Central memory CD8-positive, alpha-beta T cell (primary cell): Measurements from ENCODE around the gene DSE.

Source experiments
- ATAC-seq: fragments of 150-1000 bp; cut with Tn5 transposase; replicated peaks from 2 replicates; pipeline ENCODE4 v1.10.0; 2022; ENCODE audit warnings: mild to moderate bottlenecking, moderate FRiP score, moderate number of reproducible peaks; ENCODE audit not compliant: poor library complexity, severe bottlenecking; ENCODE audit errors: extremely low read depth
- DNase-seq, 2 donors: peaks; one replicate each; pipeline ENCODE4 v3.0.0; 2021; ENCODE audit warnings: low spot score in 2 of 2
- H3K27ac Mint-ChIP-seq: one replicate; pipeline ENCODE4 v1.8.0; 2022; ENCODE audit warnings: low read depth, mild to moderate bottlenecking, moderate library complexity, mixed read lengths
- H3K27me3 Mint-ChIP-seq: one replicate; pipeline ENCODE4 v1.8.0; 2022; ENCODE audit warnings: mixed read lengths
- H3K36me3 Mint-ChIP-seq: one replicate; pipeline ENCODE4 v1.8.0; 2022; ENCODE audit warnings: mild to moderate bottlenecking, moderate library complexity, mixed read lengths; ENCODE audit not compliant: insufficient read depth
- H3K4me1 Mint-ChIP-seq: one replicate; pipeline ENCODE4 v1.8.0; 2022; ENCODE audit warnings: mixed read lengths
- H3K4me3 Mint-ChIP-seq: one replicate; pipeline ENCODE4 v1.8.0; 2022; ENCODE audit warnings: mild to moderate bottlenecking, moderate library complexity, mixed read lengths
- H3K9me3 Mint-ChIP-seq: one replicate; pipeline ENCODE4 v1.8.0; 2022; ENCODE audit warnings: mixed read lengths

DSE gene

GRCh38 chr6:116447052-116447451 lies 76.3 kb downstream of the DSE start:
- no peak for DNase-seq
- peaks cover 35% of the 10 kb centered on the region for H3K27me3 Mint-ChIP-seq
- no peak for ATAC-seq
- peaks cover 8% of the 10 kb centered on the region for H3K4me1 Mint-ChIP-seq
- H3K27ac Mint-ChIP-seq, result no peak overlapping the region
- no peak overlapping the region for H3K4me3 Mint-ChIP-seq
- peaks cover 1% of the 10 kb centered on the region for H3K36me3 Mint-ChIP-seq
- no peaks in the 10 kb centered on the region for H3K9me3 Mint-ChIP-seq

GRCh38 chr6:116447496-116448011 lies 76.8 kb downstream of the DSE start:
- Mint-ChIP-seq H3K27me3 (peaks cover 29% of the 10 kb centered on the region), H3K27ac (no peak overlapping the region), H3K4me3 (no peak overlapping the region), H3K9me3 (no peaks in the 10 kb centered on the region), H3K36me3 (peaks cover 1% of the 10 kb centered on the region), H3K4me1 (peaks cover 8% of the 10 kb centered on the region)
- ATAC-seq (no peak), DNase-seq (no peak)

DNA sequence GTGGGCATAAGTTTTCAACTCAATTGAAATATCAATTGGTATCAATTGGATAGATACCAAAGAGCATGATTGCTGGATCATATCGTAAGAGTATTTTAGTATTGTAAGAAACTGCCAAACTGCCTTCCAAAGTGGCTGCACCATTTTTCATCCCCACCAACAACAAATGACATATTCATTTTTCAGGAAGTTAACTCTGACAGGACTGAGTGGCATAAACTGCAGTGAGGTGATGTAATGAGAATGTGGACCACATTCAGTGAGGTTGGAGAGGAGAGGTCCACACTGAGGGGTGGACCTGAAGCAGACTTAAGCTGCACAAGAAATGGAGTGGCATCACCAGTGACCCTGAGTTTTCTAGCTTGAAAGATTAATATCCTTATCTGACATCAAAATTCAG lies 78.8 kb downstream of the DSE start:
- Mint-ChIP-seq H3K36me3 (no peaks in the 10 kb centered on the region), H3K27me3 (peaks cover 41% of the 10 kb centered on the region), H3K9me3 (no peaks in the 10 kb centered on the region), H3K4me1 (peaks cover 5% of the 10 kb centered on the region), H3K4me3 (no peak overlapping the region), H3K27ac (no peak overlapping the region)
- ATAC-seq, result no peak
- DNase-seq, result no peak

DNA sequence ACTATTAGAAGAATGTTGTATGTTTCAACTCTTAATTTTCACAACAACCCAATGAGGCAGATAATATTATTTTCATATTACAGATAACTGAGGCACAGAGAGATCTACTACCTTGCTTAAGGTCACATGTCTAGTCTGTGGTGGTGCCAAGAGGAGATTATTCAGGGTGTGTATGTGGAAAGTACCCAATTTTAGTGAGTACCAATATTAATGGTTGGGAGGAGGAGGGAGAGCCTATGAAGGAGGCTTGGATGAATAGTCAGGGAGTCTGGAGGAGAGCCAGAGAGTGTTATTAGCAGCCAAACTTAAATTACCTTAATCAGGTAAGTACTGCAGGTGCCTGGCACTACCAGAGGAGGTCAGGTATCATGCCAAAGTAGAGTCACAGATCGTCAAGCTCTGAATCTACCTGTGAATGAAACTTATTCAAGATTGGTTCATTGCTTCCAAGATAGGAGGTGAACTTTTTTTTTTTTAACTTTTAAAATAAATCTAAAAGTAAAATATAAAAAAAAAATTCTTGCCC lies 79.5 kb downstream of the DSE start:
- ATAC-seq (no peak), DNase-seq (no peak)
- Mint-ChIP-seq H3K36me3 (no peaks in the 10 kb centered on the region), H3K9me3 (no peaks in the 10 kb centered on the region), H3K4me1 (peaks cover 1% of the 10 kb centered on the region), H3K27ac (no peak overlapping the region), H3K4me3 (no peak overlapping the region), H3K27me3 (peaks cover 42% of the 10 kb centered on the region)

DNA sequence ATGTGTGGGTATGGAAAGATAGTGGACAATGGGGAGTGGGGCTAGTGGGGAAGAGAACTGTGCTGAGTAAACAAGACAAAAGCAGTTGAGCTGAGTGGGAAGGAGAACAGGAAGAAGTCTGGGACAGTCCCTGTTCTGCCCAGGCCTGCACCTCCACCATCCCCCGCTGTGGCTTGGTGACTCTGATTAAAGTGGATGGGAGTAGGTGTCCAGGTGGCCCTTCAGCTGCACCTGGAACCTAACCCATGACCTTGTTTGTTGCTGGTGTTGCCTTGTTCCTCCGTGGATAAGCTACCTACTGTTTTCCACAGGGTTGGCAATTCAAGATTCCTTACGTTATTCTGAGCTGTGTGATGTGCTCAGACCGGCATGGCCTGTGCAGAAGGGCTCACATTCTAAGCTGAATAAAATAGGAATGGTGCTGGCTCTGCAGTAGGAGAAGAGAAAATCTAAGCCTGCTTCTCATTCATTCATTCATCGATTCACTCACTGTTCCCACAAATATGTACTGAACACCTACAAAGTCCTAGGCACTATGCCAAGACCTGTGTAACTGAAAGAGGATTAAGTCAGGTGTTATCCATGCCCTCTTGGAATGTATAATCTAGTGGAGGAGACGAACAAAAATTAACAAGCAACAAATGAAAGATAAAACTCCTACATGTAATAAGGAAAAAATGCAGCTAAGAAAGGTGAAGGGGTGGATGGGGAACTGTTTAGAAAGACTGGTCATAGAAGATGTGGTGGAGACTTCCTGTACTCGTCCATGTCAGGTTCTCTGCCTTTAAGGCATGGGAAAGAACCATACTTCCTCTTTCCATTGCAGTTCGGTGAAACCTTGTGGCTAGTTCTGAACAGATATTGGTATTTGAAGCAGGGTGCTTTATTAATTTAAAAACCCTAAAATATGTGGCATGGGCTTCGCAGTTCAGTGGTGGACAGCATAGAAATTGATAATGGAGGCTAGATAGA lies 80.3 kb downstream of the DSE start:
- ATAC-seq (no peak), DNase-seq (no peak)
- no peak overlapping the region for H3K27ac Mint-ChIP-seq
- peaks cover 42% of the 10 kb centered on the region for H3K27me3 Mint-ChIP-seq
- no peak overlapping the region for H3K4me3 Mint-ChIP-seq
- no peaks in the 10 kb centered on the region for H3K36me3 Mint-ChIP-seq
- no peaks in the 10 kb centered on the region for H3K9me3 Mint-ChIP-seq
- no peaks in the 10 kb centered on the region for H3K4me1 Mint-ChIP-seq

- ATAC-seq (no peak), DNase-seq (no peak)
- Mint-ChIP-seq H3K27ac (no peak overlapping the region), H3K36me3 (no peaks in the 10 kb centered on the region), H3K27me3 (peaks cover 42% of the 10 kb centered on the region), H3K4me1 (no peaks in the 10 kb centered on the region), H3K9me3 (no peaks in the 10 kb centered on the region), H3K4me3 (no peak overlapping the region)
These were observed 81.2 kb downstream of the DSE start for GRCh38 chr6:116451916-116452315.

GRCh38 chr6:116452531-116452930 lies 81.8 kb downstream of the DSE start:
- Mint-ChIP-seq H3K36me3 (no peaks in the 10 kb centered on the region), H3K27me3 (peaks cover 42% of the 10 kb centered on the region), H3K4me3 (no peak overlapping the region), H3K27ac (no peak overlapping the region), H3K9me3 (no peaks in the 10 kb centered on the region), H3K4me1 (no peaks in the 10 kb centered on the region)
- ATAC-seq (no peak), DNase-seq (no peak)

DNA sequence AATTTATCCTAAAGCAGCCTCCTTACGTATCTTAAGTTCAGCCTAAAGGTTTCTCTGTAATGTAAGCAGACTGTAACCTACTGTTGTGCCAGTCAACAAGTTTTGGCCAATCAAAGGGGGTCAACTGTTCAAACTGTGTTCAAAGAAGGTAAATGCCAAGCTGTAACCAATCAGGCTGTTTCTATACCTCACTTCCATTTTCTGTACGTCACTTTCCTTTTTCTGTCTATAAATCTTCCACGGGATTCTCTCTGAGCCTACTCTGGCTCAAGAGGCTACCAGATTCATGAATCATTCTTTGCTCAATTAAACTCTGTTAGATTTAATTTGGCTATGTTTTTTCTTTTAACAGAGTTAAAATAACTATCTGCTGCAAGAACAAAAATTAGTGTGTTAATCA lies 85.4 kb downstream of the DSE start:
- DNase-seq (no peak), ATAC-seq (no peak)
- Mint-ChIP-seq H3K27ac (no peak overlapping the region), H3K4me3 (no peak overlapping the region), H3K4me1 (peaks cover 3% of the 10 kb centered on the region), H3K36me3 (no peaks in the 10 kb centered on the region), H3K9me3 (no peaks in the 10 kb centered on the region), H3K27me3 (peaks cover 40% of the 10 kb centered on the region)

DNA sequence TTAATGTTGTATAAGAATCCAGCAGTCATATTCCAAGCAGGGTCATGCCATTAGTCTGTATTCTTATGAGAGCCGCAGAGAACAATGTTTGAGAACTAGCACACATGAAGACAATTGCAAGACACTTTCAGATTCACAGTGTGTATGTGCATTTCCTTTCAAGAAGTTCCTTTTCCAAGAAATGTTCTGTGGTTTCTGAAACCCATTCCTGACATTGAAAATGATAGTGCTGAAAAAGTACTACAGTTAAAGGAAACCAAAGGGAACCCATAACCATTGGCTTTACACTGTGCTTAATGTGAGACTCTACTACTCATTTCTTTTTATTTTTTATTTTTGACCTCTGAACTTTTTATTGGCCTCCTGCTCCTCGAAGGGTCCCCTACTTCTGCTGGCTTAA lies 86.2 kb downstream of the DSE start:
- Mint-ChIP-seq H3K9me3 (no peaks in the 10 kb centered on the region), H3K36me3 (no peaks in the 10 kb centered on the region), H3K27ac (no peak overlapping the region), H3K4me3 (no peak overlapping the region), H3K4me1 (peaks cover 10% of the 10 kb centered on the region), H3K27me3 (peaks cover 42% of the 10 kb centered on the region)
- no peak for DNase-seq
- no peak for ATAC-seq

DNA sequence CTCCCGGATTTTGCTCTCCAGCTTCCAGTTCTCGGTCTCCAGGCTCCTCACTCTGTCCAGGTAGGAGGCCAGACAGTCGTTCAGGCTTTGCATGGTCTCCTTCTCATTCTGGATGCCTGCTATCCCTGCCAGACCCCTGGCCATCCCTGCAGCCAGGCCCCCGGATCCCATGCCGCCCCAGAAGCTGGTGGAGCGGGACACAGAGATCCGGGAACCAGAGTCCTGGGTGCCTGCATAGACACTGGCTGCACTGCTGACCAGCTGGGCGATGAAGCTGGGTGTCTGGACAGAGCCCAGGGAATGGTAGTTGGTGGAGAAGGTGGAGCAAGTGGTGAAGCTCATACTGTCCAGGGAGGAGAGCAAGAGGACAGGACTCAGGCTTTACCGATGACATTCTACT lies 87.5 kb downstream of the DSE start:
- Mint-ChIP-seq H3K27me3 (peaks cover 38% of the 10 kb centered on the region), H3K27ac (no peak overlapping the region), H3K36me3 (peaks cover 2% of the 10 kb centered on the region), H3K9me3 (no peaks in the 10 kb centered on the region), H3K4me1 (peaks cover 10% of the 10 kb centered on the region), H3K4me3 (no peak overlapping the region)
- ATAC-seq (no peak), DNase-seq (no peak)

GRCh38 chr6:116459927-116460326 lies 89.2 kb downstream of the DSE start:
- H3K27me3 Mint-ChIP-seq, result peaks cover 35% of the 10 kb centered on the region
- DNase-seq (no peak), ATAC-seq (no peak)
- no peaks in the 10 kb centered on the region for H3K9me3 Mint-ChIP-seq
- H3K4me3 Mint-ChIP-seq, result no peak overlapping the region
- H3K4me1 Mint-ChIP-seq, result peaks cover 10% of the 10 kb centered on the region
- peaks cover 2% of the 10 kb centered on the region for H3K36me3 Mint-ChIP-seq
- H3K27ac Mint-ChIP-seq, result no peak overlapping the region

GRCh38 chr6:116461331-116461931 lies 90.7 kb downstream of the DSE start, which contains the start of gene CALHM6:
TSS of gene CALHM6 (plus strand) at chr6:116461375. CDS start at chr6:116461930, 555 bp downstream.
- H3K27me3 Mint-ChIP-seq, result peaks cover 36% of the 10 kb centered on the region
- H3K27ac Mint-ChIP-seq, result peak within 1 kb of the TSS; percentile 47
- no peak for DNase-seq
- no peaks in the 10 kb centered on the region for H3K9me3 Mint-ChIP-seq
- H3K4me3 Mint-ChIP-seq, result peak within 1 kb of the TSS; percentile 75
- peaks cover 10% of the 10 kb centered on the region for H3K4me1 Mint-ChIP-seq
- ATAC-seq, result no peak
- H3K36me3 Mint-ChIP-seq, result peaks cover 2% of the 10 kb centered on the region
